ENCODE results near the gene LRRC53. TPM values are rescaled to one million over a fixed set of nuclear protein-coding genes. Genes with fewer than 3 reads are reported as not detected.

The LRRC53 gene
- polyA plus RNA-seq, 1 of the 3 experiments (the other 2 are of a cell fraction) = not detected

DNA sequence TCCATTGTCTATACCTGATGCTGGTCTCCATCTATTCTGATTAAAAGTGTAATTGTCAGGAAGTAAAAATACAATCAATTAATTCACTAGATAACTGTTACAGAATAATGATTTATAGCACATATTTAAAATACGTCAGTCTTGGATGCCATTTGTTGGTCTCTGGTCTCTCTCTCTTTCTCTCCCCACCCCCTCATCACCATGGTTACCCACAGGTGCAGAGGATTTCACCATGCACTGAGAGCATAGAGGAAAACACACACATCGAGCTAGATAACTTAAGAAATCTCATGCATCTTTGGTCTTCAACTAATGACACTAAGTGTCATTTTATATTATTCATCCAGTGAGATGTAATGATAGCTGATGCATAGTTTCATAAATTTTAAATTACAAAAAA is 33.4 kb downstream of the LRRC53 start:
- Histone ChIP-seq H3K27ac (ENCODE audit: low read depth in 2 of 2, low read length in 1 of 2) (no peak overlapping the region), H3K9ac (no peak overlapping the region), H3K4me3 (ENCODE audit: low read depth in 2 of 2, low read length in 1 of 2) (no peak overlapping the region), H3K4me2 (no peak overlapping the region), H3F3A (replicated peaks; ENCODE audit: insufficient read depth) (no peaks in the 10 kb centered on the region), H3K9me3 (no peaks in the 10 kb centered on the region), H3K36me3 (replicated peaks in 1 of 2; ENCODE audit: control insufficient read depth in 1 of 2, insufficient read depth in 2 of 2, low read length in 1 of 2) (no peaks in the 10 kb centered on the region), H2AFZ (ENCODE audit: low read depth) (no peak overlapping the region), H3K79me2 (ENCODE audit: insufficient read depth) (no peaks in the 10 kb centered on the region), H3K4me1 (ENCODE audit: control insufficient read depth in 1 of 2, insufficient read depth in 2 of 2, low read depth in 1 of 2, low read length in 1 of 2) (no peaks in the 10 kb centered on the region; a peak in 1 of 4 replicates), H3K27me3 (ENCODE audit: insufficient read depth) (no peaks in the 10 kb centered on the region), H4K20me1 (ENCODE audit: insufficient read depth) (no peaks in the 10 kb centered on the region), H3K9me2 (no peaks in the 10 kb centered on the region)
- POLR2A ChIA-PET = no interaction called here
- no peak for DNase-seq
- CTCF ChIA-PET = interaction anchor here (0.6 kb wide), 1 partner anchor 10 kb away, joined by 3 read pairs; no protein-coding TSS in a partner anchor
- TF ChIP-seq MXI1 (IDR thresholded peaks at IDR 0.05; ENCODE audit: low read depth, low read length) (no peak), RAD21 (IDR thresholded peaks at IDR 0.05; ENCODE audit: low read length) (no peak)
- TF ChIP-seq, protein P1, sequence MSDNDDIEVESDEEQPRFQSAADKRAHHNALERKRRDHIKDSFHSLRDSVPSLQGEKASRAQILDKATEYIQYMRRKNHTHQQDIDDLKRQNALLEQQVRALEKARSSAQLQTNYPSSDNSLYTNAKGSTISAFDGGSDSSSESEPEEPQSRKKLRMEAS (IDR thresholded peaks at IDR 0.05; ENCODE audit: low read depth) = no peak
- WGBS (ENCODE audit: low lambda C conversion rate) = 39% methylated on average over 2 of the region's 2 CpGs

GRCh38 chr1:74474585-74474984 is 37.8 kb downstream of the LRRC53 start:
- Histone ChIP-seq H3K4me1 (ENCODE audit: control insufficient read depth in 1 of 2, insufficient read depth in 2 of 2, low read depth in 1 of 2, low read length in 1 of 2) (no peaks in the 10 kb centered on the region), H4K20me1 (ENCODE audit: insufficient read depth) (no peaks in the 10 kb centered on the region), H3F3A (replicated peaks; ENCODE audit: insufficient read depth) (no peaks in the 10 kb centered on the region), H3K4me2 (no peak overlapping the region), H2AFZ (ENCODE audit: low read depth) (no peak overlapping the region), H3K79me2 (ENCODE audit: insufficient read depth) (no peaks in the 10 kb centered on the region), H3K27me3 (ENCODE audit: insufficient read depth) (no peaks in the 10 kb centered on the region), H3K36me3 (replicated peaks in 1 of 2; ENCODE audit: control insufficient read depth in 1 of 2, insufficient read depth in 2 of 2, low read length in 1 of 2) (no peaks in the 10 kb centered on the region), H3K9me3 (no peaks in the 10 kb centered on the region), H3K9me2 (no peaks in the 10 kb centered on the region), H3K27ac (ENCODE audit: low read depth in 2 of 2, low read length in 1 of 2) (no peak overlapping the region), H3K9ac (no peak overlapping the region), H3K4me3 (ENCODE audit: low read depth in 2 of 2, low read length in 1 of 2) (no peak overlapping the region)
- 42% methylated on average over 6 of the region's 6 CpGs for WGBS (ENCODE audit: low lambda C conversion rate)
- DNase-seq = no peak
- ChIA-PET POLR2A (no interaction called here), CTCF (interaction anchor here (0.8 to 1.1 kb wide), 2 partner anchors 29 to 206 kb away, joined by 3 to 4 read pairs; no protein-coding TSS in a partner anchor)
- TF ChIP-seq SIN3A (IDR thresholded peaks at IDR 0.05; ENCODE audit: borderline replicate concordance, low read depth, low read length) = no peak
- no peak for TF ChIP-seq FOXJ3 (CRISPR knock-in tag; IDR thresholded peaks at IDR 0.05)
- TF ChIP-seq GABPA (IDR thresholded peaks at IDR 0.05; ENCODE audit: low read depth) = no peak
- TF ChIP-seq NFIC (IDR thresholded peaks at IDR 0.05; ENCODE audit: borderline replicate concordance) = no peak
- TF ChIP-seq SMC3 (IDR thresholded peaks at IDR 0.05; ENCODE audit: low read depth, low read length) = no peak
- TF ChIP-seq EZH2phosphoT487 (IDR thresholded peaks at IDR 0.05; ENCODE audit: borderline replicate concordance, low read depth) = no peak
- TF ChIP-seq CHD2 (IDR thresholded peaks at IDR 0.05; ENCODE audit: low read length, partially characterized antibody) = no peak
- TF ChIP-seq IRF3 (IDR thresholded peaks at IDR 0.05; ENCODE audit: low read depth, low read length) = no peak
- TF ChIP-seq, protein P2, sequence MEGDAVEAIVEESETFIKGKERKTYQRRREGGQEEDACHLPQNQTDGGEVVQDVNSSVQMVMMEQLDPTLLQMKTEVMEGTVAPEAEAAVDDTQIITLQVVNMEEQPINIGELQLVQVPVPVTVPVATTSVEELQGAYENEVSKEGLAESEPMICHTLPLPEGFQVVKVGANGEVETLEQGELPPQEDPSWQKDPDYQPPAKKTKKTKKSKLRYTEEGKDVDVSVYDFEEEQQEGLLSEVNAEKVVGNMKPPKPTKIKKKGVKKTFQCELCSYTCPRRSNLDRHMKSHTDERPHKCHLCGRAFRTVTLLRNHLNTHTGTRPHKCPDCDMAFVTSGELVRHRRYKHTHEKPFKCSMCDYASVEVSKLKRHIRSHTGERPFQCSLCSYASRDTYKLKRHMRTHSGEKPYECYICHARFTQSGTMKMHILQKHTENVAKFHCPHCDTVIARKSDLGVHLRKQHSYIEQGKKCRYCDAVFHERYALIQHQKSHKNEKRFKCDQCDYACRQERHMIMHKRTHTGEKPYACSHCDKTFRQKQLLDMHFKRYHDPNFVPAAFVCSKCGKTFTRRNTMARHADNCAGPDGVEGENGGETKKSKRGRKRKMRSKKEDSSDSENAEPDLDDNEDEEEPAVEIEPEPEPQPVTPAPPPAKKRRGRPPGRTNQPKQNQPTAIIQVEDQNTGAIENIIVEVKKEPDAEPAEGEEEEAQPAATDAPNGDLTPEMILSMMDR (IDR thresholded peaks at IDR 0.05) = no peak
- no peak for TF ChIP-seq RAD21 (IDR thresholded peaks at IDR 0.05; ENCODE audit: low read length)
- no peak for TF ChIP-seq NRF1 (IDR thresholded peaks at IDR 0.05; ENCODE audit: low read depth, low read length)
- TF ChIP-seq REST (IDR thresholded peaks at IDR 0.05; ENCODE audit: low read depth, low read length) = no peak
- TF ChIP-seq, protein P3, sequence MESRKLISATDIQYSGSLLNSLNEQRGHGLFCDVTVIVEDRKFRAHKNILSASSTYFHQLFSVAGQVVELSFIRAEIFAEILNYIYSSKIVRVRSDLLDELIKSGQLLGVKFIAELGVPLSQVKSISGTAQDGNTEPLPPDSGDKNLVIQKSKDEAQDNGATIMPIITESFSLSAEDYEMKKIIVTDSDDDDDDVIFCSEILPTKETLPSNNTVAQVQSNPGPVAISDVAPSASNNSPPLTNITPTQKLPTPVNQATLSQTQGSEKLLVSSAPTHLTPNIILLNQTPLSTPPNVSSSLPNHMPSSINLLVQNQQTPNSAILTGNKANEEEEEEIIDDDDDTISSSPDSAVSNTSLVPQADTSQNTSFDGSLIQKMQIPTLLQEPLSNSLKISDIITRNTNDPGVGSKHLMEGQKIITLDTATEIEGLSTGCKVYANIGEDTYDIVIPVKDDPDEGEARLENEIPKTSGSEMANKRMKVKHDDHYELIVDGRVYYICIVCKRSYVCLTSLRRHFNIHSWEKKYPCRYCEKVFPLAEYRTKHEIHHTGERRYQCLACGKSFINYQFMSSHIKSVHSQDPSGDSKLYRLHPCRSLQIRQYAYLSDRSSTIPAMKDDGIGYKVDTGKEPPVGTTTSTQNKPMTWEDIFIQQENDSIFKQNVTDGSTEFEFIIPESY (IDR thresholded peaks at IDR 0.05; ENCODE audit: borderline replicate concordance, low read depth) = no peak
- no peak for TF ChIP-seq USF2 (IDR thresholded peaks at IDR 0.05; ENCODE audit: borderline replicate concordance, low read depth, low read length)
- TF ChIP-seq FOSL2 (IDR thresholded peaks at IDR 0.05; ENCODE audit: borderline replicate concordance, low read depth) = no peak
